Body of pancreas (tissue), 4 donors: ENCODE data around the gene GLYATL1. TPM values are rescaled to one million over a fixed set of nuclear protein-coding genes. Genes with fewer than 3 reads are reported as not detected.

Source experiments
- ATAC-seq: fragments of 150-250 bp; one replicate; pipeline ENCODE4 v1.9.1; 2016
- DNase-seq, 4 donors: peaks; one replicate each; pipeline ENCODE4 v3.0.0-alpha.2; 2019
- H3K27ac ChIP-seq, 4 donors: fragments of 200-600 bp; sonication (generic); 1 replicate in 3 of 4; 2 replicates in 1 of 4; pipeline versions ENCODE4 v1.5.1 to v1.6.1; 2016 to 2019; ENCODE audit warnings: mild to moderate bottlenecking in 1 of 4, mixed read lengths in 1 of 4, moderate library complexity in 1 of 4
- H3K27me3 ChIP-seq, 2 donors: fragments of 200-600 bp; sonication (generic); one replicate each; pipeline ENCODE4 v1.6.0; 2016; ENCODE audit warnings: mild to moderate bottlenecking in 1 of 2
- H3K36me3 ChIP-seq, 2 donors: fragments of 200-600 bp; sonication (generic); replicated peaks in 1 of 2; 2 replicates each; pipeline ENCODE4 v1.5.1; 2016; ENCODE audit warnings: low read depth in 2 of 2; ENCODE audit not compliant: insufficient read depth in 1 of 2
- H3K4me1 ChIP-seq: fragments of 200-600 bp; sonication (generic); one replicate; pipeline ENCODE4 v1.6.0; 2016
- H3K4me3 ChIP-seq, 2 donors: fragments of 200-600 bp; sonication (generic); 1 replicate in 1 of 2; 2 replicates in 1 of 2; pipeline ENCODE4 v1.5.1; 2016 to 2019
- H3K9me3 ChIP-seq, 3 donors: fragments of 200-600 bp; sonication (generic); 1 replicate in 2 of 3; 2 replicates in 1 of 3; pipeline ENCODE4 v1.5.1; 2016
- POLR2A ChIP-seq, 3 donors: fragments of 450-650 bp; IDR thresholded peaks; one replicate each; pipeline ENCODE4 v1.6.1; 2016; ENCODE audit warnings: antibody characterized with exemption in 3 of 3, mild to moderate bottlenecking in 2 of 3
- WGBS, 2 donors: methylation state at CpG; one replicate each; pipeline ENCODE4 v1.1.5; 2017; 5-methylcytosine and 5-hydroxymethylcytosine counted together
- intact Hi-C: fragments of 100-400 bp; cut with DNase I; formaldehyde crosslinking; loops from one replicate; pipeline ENCODE4 v1.15.1; 2023
- total RNA-seq, 2 donors: library from RNA; depleted of rRNA; stranded (reverse); fragments of >200 nt; gene quantifications; one replicate each; pipeline ENCODE4 v1.1.0, GENCODE V29; 2016
- TF ChIP-seq, protein P1 (sequence below), 7 experiments: fragments of 450-650 bp in 4 of 7; fragments of 200-600 bp in 3 of 7; sonication (generic) in 3 of 7; IDR thresholded peaks; one replicate each; pipeline ENCODE4 v1.5.1; 2016 to 2019; ENCODE audit warnings: antibody characterized with exemption in 7 of 7

The GLYATL1 gene
- total RNA-seq, 2 donors from 2014 or later: 0.78 TPM; not detected in 1

- WGBS, 2 donors: 2% methylated on average over 5 of the region's 5 CpGs
- ATAC-seq (peak; percentile 57), DNase-seq (peak in 1 of 4 donors; percentile 17)
- H3K27me3 ChIP-seq: no peaks in the 10 kb centered on the region
- no peak overlapping the region for H3K27ac ChIP-seq
- H3K9me3 ChIP-seq: no peaks in the 10 kb centered on the region
- peaks cover 27% of the 10 kb centered on the region for H3K4me1 ChIP-seq
- H3K36me3 ChIP-seq: no peaks in the 10 kb centered on the region
- TF ChIP-seq, protein P1, sequence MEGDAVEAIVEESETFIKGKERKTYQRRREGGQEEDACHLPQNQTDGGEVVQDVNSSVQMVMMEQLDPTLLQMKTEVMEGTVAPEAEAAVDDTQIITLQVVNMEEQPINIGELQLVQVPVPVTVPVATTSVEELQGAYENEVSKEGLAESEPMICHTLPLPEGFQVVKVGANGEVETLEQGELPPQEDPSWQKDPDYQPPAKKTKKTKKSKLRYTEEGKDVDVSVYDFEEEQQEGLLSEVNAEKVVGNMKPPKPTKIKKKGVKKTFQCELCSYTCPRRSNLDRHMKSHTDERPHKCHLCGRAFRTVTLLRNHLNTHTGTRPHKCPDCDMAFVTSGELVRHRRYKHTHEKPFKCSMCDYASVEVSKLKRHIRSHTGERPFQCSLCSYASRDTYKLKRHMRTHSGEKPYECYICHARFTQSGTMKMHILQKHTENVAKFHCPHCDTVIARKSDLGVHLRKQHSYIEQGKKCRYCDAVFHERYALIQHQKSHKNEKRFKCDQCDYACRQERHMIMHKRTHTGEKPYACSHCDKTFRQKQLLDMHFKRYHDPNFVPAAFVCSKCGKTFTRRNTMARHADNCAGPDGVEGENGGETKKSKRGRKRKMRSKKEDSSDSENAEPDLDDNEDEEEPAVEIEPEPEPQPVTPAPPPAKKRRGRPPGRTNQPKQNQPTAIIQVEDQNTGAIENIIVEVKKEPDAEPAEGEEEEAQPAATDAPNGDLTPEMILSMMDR (IDR thresholded peaks at IDR 0.05): peak; percentile 8 to 48 (median 25)
- TF ChIP-seq POLR2A (IDR thresholded peaks at IDR 0.05): no peak
- no peak overlapping the region for H3K4me3 ChIP-seq
- intact Hi-C loops: no loop called here
These were observed 15.9 kb upstream of the GLYATL1 start for GRCh38 chr11:58923300-58923788.

GRCh38 chr11:58924230-58924629 lies 15.1 kb upstream of the GLYATL1 start:
- no peak for TF ChIP-seq POLR2A (IDR thresholded peaks at IDR 0.05)
- TF ChIP-seq, protein P1 (IDR thresholded peaks at IDR 0.05): no peak
- Histone ChIP-seq H3K9me3 (no peaks in the 10 kb centered on the region), H3K36me3 (no peaks in the 10 kb centered on the region), H3K27me3 (no peaks in the 10 kb centered on the region), H3K27ac (no peak overlapping the region), H3K4me1 (peaks cover 34% of the 10 kb centered on the region), H3K4me3 (no peak overlapping the region)
- intact Hi-C loops: no loop called here
- ATAC-seq: no peak
- no peak for DNase-seq
- WGBS, 2 donors: 47 to 52% methylated on average over 4 of the region's 4 CpGs

GRCh38 chr11:58926251-58926650 lies 13.0 kb upstream of the GLYATL1 start:
- ATAC-seq: no peak
- TF ChIP-seq POLR2A (IDR thresholded peaks at IDR 0.05): no peak
- TF ChIP-seq, protein P1 (IDR thresholded peaks at IDR 0.05): no peak
- no peak for DNase-seq
- H3K27ac ChIP-seq: no peak overlapping the region
- H3K4me3 ChIP-seq: no peak overlapping the region
- H3K27me3 ChIP-seq: no peaks in the 10 kb centered on the region
- 63 to 72% methylated on average over 5 of the region's 5 CpGs for WGBS, 2 donors
- H3K4me1 ChIP-seq: peaks cover 34% of the 10 kb centered on the region
- no peaks in the 10 kb centered on the region for H3K9me3 ChIP-seq
- no peaks in the 10 kb centered on the region for H3K36me3 ChIP-seq
- intact Hi-C loops: no loop called here

DNA sequence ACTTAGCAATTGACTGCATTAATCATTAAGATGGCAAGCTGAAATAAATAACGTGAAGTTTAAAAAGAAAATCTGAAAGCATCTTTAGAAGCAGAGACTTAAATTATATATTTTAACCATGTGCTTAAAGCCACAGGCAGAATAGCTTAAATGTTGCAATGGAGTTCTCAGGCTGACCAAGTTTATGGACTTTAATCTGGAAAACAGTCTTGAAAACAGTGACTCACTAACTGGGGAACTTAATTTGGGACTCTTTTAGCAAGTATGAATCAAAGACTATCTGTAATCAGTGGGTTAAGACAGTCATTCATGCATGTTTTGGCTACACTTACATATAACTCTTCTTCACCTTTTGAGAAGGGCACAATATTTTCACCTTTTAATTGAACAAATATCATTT lies 12.6 kb upstream of the GLYATL1 start:
- DNase-seq (no peak), ATAC-seq (no peak)
- intact Hi-C loops: no loop called here
- Histone ChIP-seq H3K4me3 (no peak overlapping the region), H3K27me3 (no peaks in the 10 kb centered on the region), H3K4me1 (peaks cover 34% of the 10 kb centered on the region), H3K36me3 (no peaks in the 10 kb centered on the region), H3K27ac (no peak overlapping the region), H3K9me3 (no peaks in the 10 kb centered on the region)
- no peak for TF ChIP-seq POLR2A (IDR thresholded peaks at IDR 0.05)
- TF ChIP-seq, protein P1 (IDR thresholded peaks at IDR 0.05): no peak
- WGBS, 2 donors: 40 to 63% methylated on average over 1 of the region's 1 CpG

DNA sequence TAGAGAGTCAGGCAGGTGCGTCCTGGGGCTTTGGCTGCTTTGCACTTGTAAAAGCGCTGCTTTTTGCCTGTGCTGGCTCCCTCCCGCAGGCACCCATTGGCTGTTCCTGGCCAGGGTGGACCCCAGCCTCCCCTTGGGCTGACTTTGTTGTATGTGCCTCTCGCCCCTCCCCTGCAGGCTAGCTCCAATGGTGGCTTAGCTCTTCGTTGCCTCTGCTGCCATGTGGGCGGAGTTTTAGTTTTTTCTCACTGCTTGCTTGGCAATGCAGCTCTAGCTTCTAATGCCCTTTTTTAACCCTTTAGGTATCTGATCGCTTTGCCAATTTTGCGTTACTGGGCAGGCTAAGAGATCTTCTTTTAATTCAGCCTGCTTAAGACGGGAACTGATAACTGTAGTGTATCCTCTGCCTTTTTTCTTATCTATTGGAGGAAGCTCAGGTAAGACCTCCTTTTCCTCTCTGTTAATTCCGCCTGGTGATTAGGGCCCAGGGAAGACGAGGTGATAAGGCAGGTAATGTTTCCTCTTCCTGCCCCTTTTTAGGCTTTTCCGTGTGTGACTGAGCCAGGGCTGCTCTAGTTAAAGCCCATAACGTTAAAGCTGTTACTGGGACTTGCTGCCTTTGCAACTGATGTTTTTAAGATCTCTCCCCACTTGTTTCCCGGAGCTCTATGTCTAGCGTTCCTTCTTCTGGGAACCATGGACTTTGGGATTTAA lies 11.7 kb upstream of the GLYATL1 start:
- intact Hi-C loops: no loop called here
- Histone ChIP-seq H3K36me3 (no peaks in the 10 kb centered on the region), H3K27me3 (no peaks in the 10 kb centered on the region), H3K4me3 (no peak overlapping the region), H3K27ac (no peak overlapping the region), H3K9me3 (no peaks in the 10 kb centered on the region), H3K4me1 (peaks cover 34% of the 10 kb centered on the region)
- TF ChIP-seq POLR2A (IDR thresholded peaks at IDR 0.05): no peak
- TF ChIP-seq, protein P1 (IDR thresholded peaks at IDR 0.05): no peak
- DNase-seq (peak; percentile 61 to 78 (median 72)), ATAC-seq (peak; percentile 85)
- 4 to 8% methylated on average over 15 of the region's 15 CpGs for WGBS, 2 donors
